GM12865 (cell line): ENCODE results near the gene TMPRSS4.

Experiments
- DNase-seq: peaks from one replicate; pipeline ENCODE4 v3.0.0; 2010; ENCODE audit warnings: low read depth
- H3K4me3 ChIP-seq: 2 replicates; pipeline ENCODE4 v1.5.1; 2011; ENCODE audit warnings: mild to moderate bottlenecking, low read depth, low read length, control low read depth
- TF ChIP-seq, protein P1 (sequence below): IDR thresholded peaks from 2 replicates; pipeline ENCODE4 v1.5.1; 2011; ENCODE audit warnings: low read length, control low read depth, low read depth, inconsistent platforms; ENCODE audit not compliant: insufficient read depth; ENCODE audit errors: missing control alignments

Gene TMPRSS4

DNA sequence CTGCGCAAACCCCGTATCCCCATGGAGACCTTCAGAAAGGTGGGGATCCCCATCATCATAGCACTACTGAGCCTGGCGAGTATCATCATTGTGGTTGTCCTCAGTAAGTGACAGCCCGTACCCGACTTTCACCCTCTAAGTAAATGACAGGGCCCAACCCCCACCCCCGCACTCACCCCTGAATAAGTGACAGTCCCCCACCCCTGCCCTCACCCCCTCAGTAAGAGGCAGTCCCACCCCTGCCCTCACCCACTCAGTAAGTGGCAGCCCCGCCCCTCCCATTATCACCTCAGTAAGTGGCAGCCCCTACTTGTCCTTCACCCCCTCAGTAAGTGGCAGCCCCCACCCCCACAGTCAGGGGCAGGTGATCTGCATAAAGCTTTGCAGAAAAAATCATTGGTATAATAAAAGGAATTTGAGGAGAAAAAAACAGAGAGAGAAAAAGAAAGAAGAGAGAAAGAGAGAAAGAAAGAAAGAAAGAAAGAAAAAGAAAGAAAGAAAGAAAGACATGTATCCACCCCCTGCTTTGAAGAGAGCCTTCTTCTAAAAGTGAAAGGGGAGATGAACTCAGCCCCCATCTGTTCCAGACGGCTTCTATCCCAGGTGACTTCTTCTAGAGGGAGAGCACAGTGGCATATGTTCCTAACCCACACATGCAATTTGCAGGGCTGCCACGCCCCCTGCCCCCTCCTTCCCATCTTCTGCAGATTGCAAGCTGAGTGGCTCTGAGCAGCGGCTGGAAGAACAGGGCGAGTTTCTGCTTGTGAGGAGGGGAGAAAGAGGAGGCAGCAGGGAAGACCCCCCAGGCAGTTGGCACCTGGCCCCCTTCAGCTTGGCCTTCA, 22.3 kb downstream of the TMPRSS4 start:
- TF ChIP-seq, protein P1, sequence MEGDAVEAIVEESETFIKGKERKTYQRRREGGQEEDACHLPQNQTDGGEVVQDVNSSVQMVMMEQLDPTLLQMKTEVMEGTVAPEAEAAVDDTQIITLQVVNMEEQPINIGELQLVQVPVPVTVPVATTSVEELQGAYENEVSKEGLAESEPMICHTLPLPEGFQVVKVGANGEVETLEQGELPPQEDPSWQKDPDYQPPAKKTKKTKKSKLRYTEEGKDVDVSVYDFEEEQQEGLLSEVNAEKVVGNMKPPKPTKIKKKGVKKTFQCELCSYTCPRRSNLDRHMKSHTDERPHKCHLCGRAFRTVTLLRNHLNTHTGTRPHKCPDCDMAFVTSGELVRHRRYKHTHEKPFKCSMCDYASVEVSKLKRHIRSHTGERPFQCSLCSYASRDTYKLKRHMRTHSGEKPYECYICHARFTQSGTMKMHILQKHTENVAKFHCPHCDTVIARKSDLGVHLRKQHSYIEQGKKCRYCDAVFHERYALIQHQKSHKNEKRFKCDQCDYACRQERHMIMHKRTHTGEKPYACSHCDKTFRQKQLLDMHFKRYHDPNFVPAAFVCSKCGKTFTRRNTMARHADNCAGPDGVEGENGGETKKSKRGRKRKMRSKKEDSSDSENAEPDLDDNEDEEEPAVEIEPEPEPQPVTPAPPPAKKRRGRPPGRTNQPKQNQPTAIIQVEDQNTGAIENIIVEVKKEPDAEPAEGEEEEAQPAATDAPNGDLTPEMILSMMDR, result no peak
- H3K4me3 ChIP-seq, result no peak overlapping the region
- DNase-seq, result no peak

DNA sequence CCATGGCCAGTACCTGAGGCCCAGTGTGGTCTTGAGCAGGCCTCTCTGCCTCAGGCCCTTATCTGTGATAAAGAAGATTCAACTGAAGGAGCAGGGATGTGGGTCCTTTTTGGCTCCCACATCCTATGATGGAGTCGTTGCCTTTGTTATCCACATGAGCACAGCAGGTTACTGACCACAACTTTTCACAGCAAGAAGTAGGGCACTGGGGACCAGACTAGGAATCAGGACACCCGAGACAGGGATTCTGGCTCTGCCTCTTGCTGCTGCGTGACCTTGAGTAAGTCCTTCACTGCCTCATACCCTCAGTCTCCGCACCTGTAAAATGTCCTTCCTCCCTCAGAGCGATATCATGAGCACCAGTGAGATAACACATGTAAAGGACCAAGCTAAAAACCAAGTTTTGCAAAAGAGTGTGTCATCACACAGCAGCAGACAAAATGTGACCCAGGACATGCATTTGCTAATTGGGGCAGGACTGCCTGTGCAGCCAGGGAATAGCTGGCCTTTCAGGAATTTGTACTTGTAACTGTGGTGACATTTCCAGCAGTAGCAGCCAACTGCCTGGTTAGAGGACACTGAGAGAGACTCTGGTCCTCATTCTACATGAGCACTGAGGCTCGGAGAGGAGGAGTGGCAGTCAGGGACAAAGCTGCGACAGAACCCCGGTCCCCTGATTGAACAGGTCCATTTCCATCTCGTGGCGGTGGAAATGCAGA, 23.1 kb downstream of the TMPRSS4 start:
- no peak for DNase-seq
- TF ChIP-seq, protein P1, result no peak
- H3K4me3 ChIP-seq, result no peak overlapping the region

DNA sequence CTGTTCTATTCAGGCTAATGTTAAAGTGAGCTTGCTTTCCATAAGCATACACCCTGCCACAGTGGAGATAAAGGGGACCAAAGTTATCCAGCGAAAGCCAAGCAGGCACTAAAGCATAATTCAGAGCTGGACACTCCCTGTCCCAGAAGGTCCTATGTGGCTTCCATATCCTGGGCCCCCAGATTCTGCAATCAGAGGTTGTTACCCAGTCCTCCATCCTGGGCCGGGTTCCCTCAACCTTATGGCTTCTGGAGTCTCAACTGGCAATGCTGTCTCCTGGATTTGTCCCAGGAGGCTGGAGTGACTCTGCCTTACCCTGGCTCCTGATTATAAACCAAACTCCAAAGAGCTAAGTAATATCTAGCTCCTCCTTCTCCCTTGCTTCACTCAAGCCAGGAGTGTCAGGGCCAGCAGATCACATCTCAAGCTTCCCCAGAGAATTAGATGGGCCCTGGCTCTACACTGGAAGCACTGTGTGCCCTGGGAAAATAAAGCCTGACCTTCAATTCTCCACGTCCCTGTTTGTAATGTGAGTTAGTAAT, 23.9 kb downstream of the TMPRSS4 start:
- H3K4me3 ChIP-seq, result no peak overlapping the region
- TF ChIP-seq, protein P1, result no peak
- no peak for DNase-seq

DNA sequence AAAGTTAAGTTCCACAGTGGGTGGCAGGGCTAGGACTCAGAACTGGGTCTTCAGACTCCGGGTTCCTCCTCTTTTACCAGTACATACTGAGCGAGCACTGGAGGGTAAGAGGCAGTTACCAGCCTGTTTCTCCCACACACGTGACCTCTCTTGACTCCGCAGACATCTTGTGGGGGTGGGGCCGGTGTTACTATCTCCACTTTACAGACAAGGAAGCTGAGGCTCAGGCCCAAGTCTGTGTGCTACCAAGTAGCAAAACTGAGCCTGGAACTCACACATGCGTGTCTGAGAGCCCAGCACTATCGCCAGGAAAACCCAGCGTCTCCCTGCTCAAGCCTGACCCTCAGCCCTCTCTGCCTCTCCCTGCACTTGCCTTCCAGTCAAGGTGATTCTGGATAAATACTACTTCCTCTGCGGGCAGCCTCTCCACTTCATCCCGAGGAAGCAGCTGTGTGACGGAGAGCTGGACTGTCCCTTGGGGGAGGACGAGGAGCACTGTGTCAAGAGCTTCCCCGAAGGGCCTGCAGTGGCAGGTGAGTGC, 25.9 kb downstream of the TMPRSS4 start:
- no peak overlapping the region for H3K4me3 ChIP-seq
- TF ChIP-seq, protein P1, result no peak
- DNase-seq, result no peak

DNA sequence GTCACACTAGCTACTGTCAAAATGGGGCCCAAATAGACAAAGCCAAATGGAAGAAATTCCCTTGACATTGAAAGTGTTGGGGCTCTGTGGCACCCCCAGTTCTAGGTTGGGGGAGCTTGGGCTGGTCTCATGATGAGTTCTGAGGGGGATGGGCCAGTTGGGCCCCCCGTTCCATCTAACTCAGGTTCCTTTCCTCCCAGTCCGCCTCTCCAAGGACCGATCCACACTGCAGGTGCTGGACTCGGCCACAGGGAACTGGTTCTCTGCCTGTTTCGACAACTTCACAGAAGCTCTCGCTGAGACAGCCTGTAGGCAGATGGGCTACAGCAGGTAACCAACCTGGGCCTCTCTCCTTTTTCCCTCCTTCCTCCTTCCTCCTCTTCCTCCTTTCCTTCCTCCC, 27.6 kb downstream of the TMPRSS4 start:
- TF ChIP-seq, protein P1, result no peak
- H3K4me3 ChIP-seq, result no peak overlapping the region
- DNase-seq, result no peak

DNA sequence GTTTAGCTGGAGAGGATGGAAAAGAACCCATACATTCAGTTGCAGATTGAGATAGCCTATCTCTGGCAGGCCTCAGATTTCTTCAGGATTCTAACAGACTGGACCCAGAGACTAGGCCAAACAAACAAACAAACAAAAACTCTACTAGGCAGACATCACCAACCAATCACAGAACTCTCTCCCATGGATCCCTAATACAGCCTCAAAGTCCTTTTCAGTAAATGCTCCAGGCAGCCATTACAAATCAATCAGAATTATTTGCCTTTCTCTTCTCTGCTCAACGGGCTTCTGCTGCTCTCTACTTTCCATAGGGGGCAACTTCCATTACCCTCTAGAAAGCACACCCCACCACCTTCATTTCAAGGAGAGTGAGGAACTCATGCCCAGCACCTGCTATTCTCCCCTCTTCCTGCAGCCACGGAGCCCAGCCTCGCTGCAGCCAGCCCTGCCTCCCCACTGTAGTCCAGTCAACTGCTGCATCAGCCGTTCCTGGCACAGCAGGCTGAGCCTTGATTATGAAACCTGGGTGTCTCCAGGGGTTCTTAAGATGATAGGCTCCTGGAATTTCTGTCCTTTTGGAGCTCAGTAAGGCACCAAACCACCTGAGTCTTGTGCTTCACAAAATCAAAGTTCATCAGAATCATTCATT, 28.9 kb downstream of the TMPRSS4 start:
- H3K4me3 ChIP-seq, result no peak overlapping the region
- no peak for DNase-seq
- TF ChIP-seq, protein P1, result no peak
